SU-DHL-6 (cell line): Measurements from ENCODE around the gene MON2.

Experiments
- CTCF ChIP-seq: fragments of 200-600 bp; sonication (generic); IDR thresholded peaks from one replicate; pipeline ENCODE4 v1.5.1; 2017; ENCODE audit warnings: antibody characterized with exemption, mild to moderate bottlenecking, low read length, moderate library complexity; ENCODE audit not compliant: insufficient read depth, poor library complexity, severe bottlenecking
- EZH2phosphoT487 ChIP-seq: fragments of 200-600 bp; sonication (generic), shearing (Covaris generic); conservative IDR thresholded peaks from 2 replicates; pipeline ENCODE4 v1.6.1; 2018; ENCODE audit warnings: mild to moderate bottlenecking, antibody characterized with exemption, low read length, moderate library complexity, mixed read lengths

GRCh38 chr12:62540354-62540753 lies 73.7 kb downstream of the MON2 start:
- no peak for TF ChIP-seq CTCF
- no peak for TF ChIP-seq EZH2phosphoT487
